NT2/D1 (cell line): ENCODE results near the gene SYNGR1.

Experiments used
- YY1 ChIP-seq: IDR thresholded peaks from 2 replicates; pipeline ENCODE4 v1.6.1; 2011; ENCODE audit not compliant: insufficient read length, insufficient read depth
- ZNF274 ChIP-seq: IDR thresholded peaks from 2 replicates; pipeline ENCODE4 v1.6.1; 2011; ENCODE audit warnings: mild to moderate bottlenecking, low read depth, low read length

- TF ChIP-seq ZNF274 (no peak), YY1 (no peak)
Measured at GRCh38 chr22:39312410-39312809, 37.4 kb upstream of the SYNGR1 start.
